Epithelial cell of esophagus (primary cell): ENCODE data around the gene ATP6V0C.
A peak's percentile ranks its signal among the peaks of the same experiment; 100 is the strongest.

ENCODE experiments used
- DNase-seq: peaks from one replicate; pipeline ENCODE4 v3.0.0; 2010; ENCODE audit warnings: low read depth
- H3K4me3 ChIP-seq: 2 replicates; pipeline ENCODE4 v1.5.1; 2011; ENCODE audit warnings: mild to moderate bottlenecking, low read length, control low read depth
- CTCF ChIP-seq: IDR thresholded peaks from 2 replicates; pipeline ENCODE4 v1.5.1; 2011; ENCODE audit warnings: low read depth, mild to moderate bottlenecking, low read length, control low read depth, inconsistent platforms; ENCODE audit not compliant: insufficient read depth; ENCODE audit errors: missing control alignments

The ATP6V0C gene

DNA sequence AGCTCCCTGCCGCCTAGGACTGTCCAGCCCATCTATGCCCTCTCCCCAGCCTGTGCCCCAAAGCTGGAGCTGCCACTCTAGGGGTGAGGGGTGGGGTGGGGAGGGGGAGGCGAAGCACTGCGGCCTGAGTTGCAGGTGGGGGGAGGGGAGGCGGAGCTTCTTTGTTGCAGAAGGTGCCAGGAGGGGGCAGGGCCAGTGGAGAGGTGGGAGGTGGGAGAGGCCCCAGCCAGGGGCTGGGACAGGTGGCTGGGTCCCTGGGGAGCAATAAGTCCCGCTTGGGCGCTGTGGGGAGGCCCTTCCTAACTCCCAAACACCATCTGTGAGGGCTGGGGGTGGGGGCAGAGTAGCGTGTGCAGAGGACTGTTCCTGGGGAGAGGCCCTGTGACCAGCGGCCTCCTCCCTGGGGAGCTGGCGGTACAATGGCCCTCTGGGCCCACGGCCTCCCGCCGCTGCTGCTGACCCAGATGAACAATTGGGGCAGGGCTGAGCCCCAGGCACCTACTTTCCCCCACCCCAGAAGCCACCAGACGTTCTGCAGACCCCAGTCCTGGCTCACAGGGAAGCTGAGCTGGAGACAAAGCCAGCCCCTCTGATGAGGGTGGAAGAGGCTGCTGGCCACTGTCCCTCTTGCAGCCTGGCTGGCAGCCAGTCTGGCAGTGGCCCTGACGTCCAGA, 44.9 kb upstream of the ATP6V0C start:
- no peak for TF ChIP-seq CTCF
- H3K4me3 ChIP-seq: peak overlapping the region; percentile 47
- DNase-seq: no peak

DNA sequence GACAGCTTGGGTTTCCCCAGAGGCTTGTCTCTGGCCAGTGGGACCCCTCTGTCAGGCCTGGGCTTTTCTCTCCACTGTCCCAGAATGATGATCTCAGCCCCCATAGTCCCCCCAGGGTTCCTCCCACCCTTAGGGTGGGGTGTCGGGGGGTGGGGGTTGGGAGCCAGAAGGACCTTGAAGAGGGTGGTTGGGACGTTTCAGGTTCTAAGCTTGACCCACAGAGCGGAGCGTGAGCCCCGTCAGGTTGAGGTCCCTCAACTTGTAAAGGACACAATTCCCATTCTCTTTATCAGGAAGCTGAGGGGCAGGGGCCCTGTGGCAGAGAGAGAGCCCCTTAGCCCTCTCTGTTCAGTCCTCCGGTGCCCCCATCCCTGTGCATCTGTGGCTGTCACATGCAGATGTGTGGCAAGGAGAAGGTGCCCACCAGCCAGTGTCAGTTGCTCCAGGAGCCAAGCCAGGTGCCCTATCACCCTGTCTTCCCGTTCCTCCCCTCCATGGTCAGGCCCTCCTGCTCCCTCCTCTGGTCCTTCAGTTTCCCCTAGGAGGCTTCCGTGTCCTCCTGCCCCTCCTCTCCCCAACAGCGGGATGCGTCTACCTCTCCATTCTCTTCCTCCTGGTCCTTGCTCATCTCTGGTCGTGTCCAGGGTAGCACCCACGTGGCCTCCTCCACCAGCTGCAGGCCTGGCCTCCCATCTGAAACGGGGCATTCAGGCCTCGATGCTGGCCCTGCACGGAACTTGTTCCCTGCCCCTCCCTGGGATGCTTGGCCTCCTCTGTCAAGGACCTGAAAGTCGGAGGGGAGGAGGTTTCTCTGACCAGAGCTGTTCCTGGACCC, 44.1 kb upstream of the ATP6V0C start:
- TF ChIP-seq CTCF: no peak
- no peak for DNase-seq

DNA sequence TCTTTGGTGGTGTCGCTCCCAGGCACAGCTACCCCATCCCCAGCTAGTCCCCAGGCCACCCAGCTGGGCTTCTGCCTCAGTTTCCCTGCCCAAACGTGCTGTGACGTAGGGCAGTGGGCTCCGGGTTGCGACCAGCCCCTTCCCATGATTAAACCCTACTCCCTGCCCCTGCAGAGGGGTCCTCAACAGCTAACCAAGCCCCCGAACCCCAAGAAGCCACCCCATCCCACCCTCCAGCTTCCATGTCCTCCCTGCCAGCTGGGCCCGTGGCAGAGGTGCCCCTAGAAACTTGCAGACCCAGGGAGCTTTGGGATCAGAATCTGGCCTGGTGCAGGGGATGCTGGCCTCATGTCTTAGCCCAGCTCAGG, 43.5 kb upstream of the ATP6V0C start:
- TF ChIP-seq CTCF: no peak
- no peak overlapping the region for H3K4me3 ChIP-seq
- no peak for DNase-seq

More for the DNA sequence above, 44.1 kb upstream of the ATP6V0C start:
- no peak overlapping the region for H3K4me3 ChIP-seq

- no peak overlapping the region for H3K4me3 ChIP-seq
- peak; percentile 56 for DNase-seq
- TF ChIP-seq CTCF: no peak
These were observed 43.1 kb upstream of the ATP6V0C start for GRCh38 chr16:2470603-2471015.

- no peak for TF ChIP-seq CTCF
- H3K4me3 ChIP-seq: no peak within 1 kb of the TSS
- DNase-seq: peak; percentile 24
These were observed 42.6 kb upstream of the ATP6V0C start, which contains the start of gene NTN3 for GRCh38 chr16:2471016-2471652. Gene NTN3, plus strand, starts transcription at chr16:2471297. Its CDS starts 405 bp downstream, at chr16:2471702.

DNA sequence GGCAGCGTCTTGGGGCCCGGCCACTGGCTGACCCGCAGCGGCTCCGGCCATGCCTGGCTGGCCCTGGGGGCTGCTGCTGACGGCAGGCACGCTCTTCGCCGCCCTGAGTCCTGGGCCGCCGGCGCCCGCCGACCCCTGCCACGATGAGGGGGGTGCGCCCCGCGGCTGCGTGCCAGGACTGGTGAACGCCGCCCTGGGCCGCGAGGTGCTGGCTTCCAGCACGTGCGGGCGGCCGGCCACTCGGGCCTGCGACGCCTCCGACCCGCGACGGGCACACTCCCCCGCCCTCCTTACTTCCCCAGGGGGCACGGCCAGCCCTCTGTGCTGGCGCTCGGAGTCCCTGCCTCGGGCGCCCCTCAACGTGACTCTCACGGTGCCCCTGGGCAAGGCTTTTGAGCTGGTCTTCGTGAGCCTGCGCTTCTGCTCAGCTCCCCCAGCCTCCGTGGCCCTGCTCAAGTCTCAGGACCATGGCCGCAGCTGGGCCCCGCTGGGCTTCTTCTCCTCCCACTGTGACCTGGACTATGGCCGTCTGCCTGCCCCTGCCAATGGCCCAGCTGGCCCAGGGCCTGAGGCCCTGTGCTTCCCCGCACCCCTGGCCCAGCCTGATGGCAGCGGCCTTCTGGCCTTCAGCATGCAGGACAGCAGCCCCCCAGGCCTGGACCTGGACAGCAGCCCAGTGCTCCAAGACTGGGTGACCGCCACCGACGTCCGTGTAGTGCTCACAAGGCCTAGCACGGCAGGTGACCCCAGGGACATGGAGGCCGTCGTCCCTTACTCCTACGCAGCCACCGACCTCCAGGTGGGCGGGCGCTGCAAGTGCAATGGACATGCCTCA, 41.9 kb upstream of the ATP6V0C start:
- H3K4me3 ChIP-seq: no peak overlapping the region

More for the DNA sequence above, 41.9 kb upstream of the ATP6V0C start:
- TF ChIP-seq CTCF: no peak
- DNase-seq: no peak
